OCI-LY1 (cell line): Measurements from ENCODE around the gene CTIF.

Experiments
- H2AFZ ChIP-seq: fragments of 200-600 bp; sonication (generic), shearing (Covaris generic); 2 replicates; pipeline ENCODE4 v1.6.0; 2014; ENCODE audit warnings: antibody characterized with exemption, mild to moderate bottlenecking, low read length
- H3F3A ChIP-seq: fragments of 200-600 bp; sonication (generic), shearing (Covaris generic); 2 replicates; pipeline ENCODE4 v1.6.0; 2014; ENCODE audit warnings: mild to moderate bottlenecking, antibody characterized with exemption, low read length, moderate library complexity; ENCODE audit not compliant: insufficient read depth
- H3K27ac ChIP-seq: fragments of 200-600 bp; sonication (generic); 2 replicates; pipeline ENCODE4 v1.5.1; 2014; ENCODE audit warnings: low read length, mixed run types, mild to moderate bottlenecking, low read depth; ENCODE audit not compliant: poor library complexity, severe bottlenecking
- H3K27me3 ChIP-seq: fragments of 200-600 bp; sonication (generic); 2 replicates; pipeline ENCODE4 v1.6.0; 2014; ENCODE audit warnings: antibody characterized with exemption, mild to moderate bottlenecking, low read length, moderate library complexity; ENCODE audit not compliant: insufficient read depth
- H3K36me3 ChIP-seq: fragments of 200-600 bp; sonication (generic); 2 replicates; pipeline ENCODE4 v1.6.1; 2014; ENCODE audit warnings: mild to moderate bottlenecking, antibody characterized with exemption, low read length, moderate library complexity, mixed read lengths; ENCODE audit not compliant: insufficient read depth
- H3K4me1 ChIP-seq: fragments of 200-600 bp; sonication (generic); 2 replicates; pipeline ENCODE4 v1.5.1; 2014; ENCODE audit warnings: mild to moderate bottlenecking, low read length, moderate library complexity; ENCODE audit not compliant: insufficient read depth, severe bottlenecking
- H3K4me2 ChIP-seq: fragments of 200-600 bp; sonication (generic), shearing (Covaris generic); 2 replicates; pipeline ENCODE4 v1.6.1; 2014; ENCODE audit warnings: low read length
- H3K4me3 ChIP-seq: fragments of 200-600 bp; sonication (generic); 2 replicates; pipeline ENCODE4 v1.5.1; 2014; ENCODE audit warnings: low read length, low read depth, mild to moderate bottlenecking, mixed read lengths; ENCODE audit not compliant: poor library complexity, severe bottlenecking
- H3K79me2 ChIP-seq: fragments of 200-600 bp; shearing (Covaris generic); 2 replicates; pipeline ENCODE4 v1.6.1; 2016; ENCODE audit warnings: mixed run types, low read length, mixed read lengths; ENCODE audit not compliant: insufficient read depth
- H3K9ac ChIP-seq: fragments of 200-600 bp; sonication (generic), shearing (Covaris generic); 2 replicates; pipeline ENCODE4 v1.6.1; 2014; ENCODE audit warnings: mild to moderate bottlenecking, low read length, mixed read lengths
- H3K9me2 ChIP-seq: fragments of 200-600 bp; sonication (generic), shearing (Covaris generic); 2 replicates; pipeline ENCODE4 v1.6.1; 2014; ENCODE audit warnings: low read depth, mild to moderate bottlenecking, low read length, mixed read lengths
- H3K9me3 ChIP-seq: fragments of 200-600 bp; shearing (Covaris generic); 2 replicates; pipeline ENCODE4 v1.6.1; 2014; ENCODE audit warnings: low read length, mixed read lengths
- H4K20me1 ChIP-seq: fragments of 200-600 bp; sonication (generic), shearing (Covaris generic); 2 replicates; pipeline ENCODE4 v1.6.0; 2016; ENCODE audit warnings: mild to moderate bottlenecking, low read length; ENCODE audit not compliant: insufficient read depth
- EZH2 ChIP-seq: fragments of 200-600 bp; sonication (generic), shearing (Covaris generic); IDR thresholded peaks from 2 replicates; pipeline ENCODE4 v1.8.0; 2017; ENCODE audit warnings: borderline replicate concordance, mixed run types, mild to moderate bottlenecking, antibody characterized with exemption, low read length, moderate library complexity, mixed read lengths
- TF ChIP-seq, protein P1 (sequence below): fragments of 200-600 bp; sonication (generic), shearing (Covaris generic); IDR thresholded peaks from 2 replicates; pipeline ENCODE4 v1.5.1; 2017; ENCODE audit warnings: mild to moderate bottlenecking, antibody characterized with exemption, low read length, moderate library complexity, mixed read lengths

The CTIF gene

DNA sequence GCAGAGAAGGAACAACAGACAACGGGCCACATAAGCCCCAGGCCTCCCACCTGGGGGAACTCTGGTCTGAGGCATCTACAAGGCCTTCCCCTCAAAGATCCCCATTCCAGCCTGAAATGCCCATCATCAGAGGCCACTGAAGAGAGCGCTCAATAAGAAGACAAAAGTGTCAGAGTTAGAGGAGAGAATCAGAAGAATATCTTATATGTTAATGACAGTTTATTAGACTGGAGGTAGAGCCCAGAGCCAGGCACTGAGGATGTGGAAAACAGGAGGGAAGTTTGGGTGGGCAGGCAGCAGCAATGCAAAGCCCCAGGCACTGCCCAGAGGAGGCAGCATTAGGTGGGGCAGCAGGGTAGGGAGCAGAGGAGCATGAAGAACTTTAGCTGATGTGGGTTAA is 2.9 kb upstream of the CTIF start:
- H3F3A ChIP-seq: no peaks in the 10 kb centered on the region
- H3K4me1 ChIP-seq: peaks cover 13% of the 10 kb centered on the region

DNA sequence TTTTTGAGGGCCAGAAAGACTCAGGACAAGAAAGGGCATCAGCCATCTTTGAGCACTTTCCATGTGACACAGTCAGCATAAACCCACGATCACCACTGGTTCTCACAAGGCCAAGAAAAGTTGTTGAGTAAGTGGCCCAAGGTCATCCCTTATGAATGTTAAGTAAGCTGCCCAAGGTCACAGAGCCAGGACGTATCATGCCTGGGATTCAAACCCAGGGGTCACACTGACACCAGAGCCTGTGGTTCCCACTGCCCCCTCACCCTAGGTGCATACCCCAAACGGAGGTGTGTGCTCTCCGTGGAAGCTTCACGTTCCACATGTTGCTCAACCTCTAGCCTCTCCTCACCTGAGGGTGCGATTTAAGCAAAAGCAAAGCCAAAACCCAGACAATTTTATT is 2.3 kb upstream of the CTIF start:
- peaks cover 13% of the 10 kb centered on the region for H3K4me1 ChIP-seq
- H4K20me1 ChIP-seq: no peaks in the 10 kb centered on the region
- TF ChIP-seq, protein P1, sequence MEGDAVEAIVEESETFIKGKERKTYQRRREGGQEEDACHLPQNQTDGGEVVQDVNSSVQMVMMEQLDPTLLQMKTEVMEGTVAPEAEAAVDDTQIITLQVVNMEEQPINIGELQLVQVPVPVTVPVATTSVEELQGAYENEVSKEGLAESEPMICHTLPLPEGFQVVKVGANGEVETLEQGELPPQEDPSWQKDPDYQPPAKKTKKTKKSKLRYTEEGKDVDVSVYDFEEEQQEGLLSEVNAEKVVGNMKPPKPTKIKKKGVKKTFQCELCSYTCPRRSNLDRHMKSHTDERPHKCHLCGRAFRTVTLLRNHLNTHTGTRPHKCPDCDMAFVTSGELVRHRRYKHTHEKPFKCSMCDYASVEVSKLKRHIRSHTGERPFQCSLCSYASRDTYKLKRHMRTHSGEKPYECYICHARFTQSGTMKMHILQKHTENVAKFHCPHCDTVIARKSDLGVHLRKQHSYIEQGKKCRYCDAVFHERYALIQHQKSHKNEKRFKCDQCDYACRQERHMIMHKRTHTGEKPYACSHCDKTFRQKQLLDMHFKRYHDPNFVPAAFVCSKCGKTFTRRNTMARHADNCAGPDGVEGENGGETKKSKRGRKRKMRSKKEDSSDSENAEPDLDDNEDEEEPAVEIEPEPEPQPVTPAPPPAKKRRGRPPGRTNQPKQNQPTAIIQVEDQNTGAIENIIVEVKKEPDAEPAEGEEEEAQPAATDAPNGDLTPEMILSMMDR: no peak
- H3K9ac ChIP-seq: no peak overlapping the region
- H3K27ac ChIP-seq: no peak overlapping the region
- no peak overlapping the region for H3K4me2 ChIP-seq
- no peaks in the 10 kb centered on the region for H3K79me2 ChIP-seq
- H3K36me3 ChIP-seq: no peaks in the 10 kb centered on the region
- no peaks in the 10 kb centered on the region for H3K9me3 ChIP-seq
- no peak overlapping the region for H3K4me3 ChIP-seq
- no peak overlapping the region for H2AFZ ChIP-seq
- no peaks in the 10 kb centered on the region for H3F3A ChIP-seq
- H3K27me3 ChIP-seq: 0 out of 2 replicates have a peak, but pooled peaks cover 5% of the 10 kb centered on the region
- no peaks in the 10 kb centered on the region for H3K9me2 ChIP-seq

More for the DNA sequence above, 2.9 kb upstream of the CTIF start:
- no peak overlapping the region for H3K27ac ChIP-seq
- H3K9ac ChIP-seq: no peak overlapping the region
- H4K20me1 ChIP-seq: no peaks in the 10 kb centered on the region
- 0 out of 2 replicates have a peak, but pooled peaks cover 5% of the 10 kb centered on the region for H3K27me3 ChIP-seq
- TF ChIP-seq EZH2: no peak
- no peak overlapping the region for H2AFZ ChIP-seq
- H3K4me2 ChIP-seq: no peak overlapping the region
- H3K4me3 ChIP-seq: no peak overlapping the region
- H3K9me2 ChIP-seq: no peaks in the 10 kb centered on the region
- H3K79me2 ChIP-seq: no peaks in the 10 kb centered on the region
- no peaks in the 10 kb centered on the region for H3K36me3 ChIP-seq
- no peaks in the 10 kb centered on the region for H3K9me3 ChIP-seq

DNA sequence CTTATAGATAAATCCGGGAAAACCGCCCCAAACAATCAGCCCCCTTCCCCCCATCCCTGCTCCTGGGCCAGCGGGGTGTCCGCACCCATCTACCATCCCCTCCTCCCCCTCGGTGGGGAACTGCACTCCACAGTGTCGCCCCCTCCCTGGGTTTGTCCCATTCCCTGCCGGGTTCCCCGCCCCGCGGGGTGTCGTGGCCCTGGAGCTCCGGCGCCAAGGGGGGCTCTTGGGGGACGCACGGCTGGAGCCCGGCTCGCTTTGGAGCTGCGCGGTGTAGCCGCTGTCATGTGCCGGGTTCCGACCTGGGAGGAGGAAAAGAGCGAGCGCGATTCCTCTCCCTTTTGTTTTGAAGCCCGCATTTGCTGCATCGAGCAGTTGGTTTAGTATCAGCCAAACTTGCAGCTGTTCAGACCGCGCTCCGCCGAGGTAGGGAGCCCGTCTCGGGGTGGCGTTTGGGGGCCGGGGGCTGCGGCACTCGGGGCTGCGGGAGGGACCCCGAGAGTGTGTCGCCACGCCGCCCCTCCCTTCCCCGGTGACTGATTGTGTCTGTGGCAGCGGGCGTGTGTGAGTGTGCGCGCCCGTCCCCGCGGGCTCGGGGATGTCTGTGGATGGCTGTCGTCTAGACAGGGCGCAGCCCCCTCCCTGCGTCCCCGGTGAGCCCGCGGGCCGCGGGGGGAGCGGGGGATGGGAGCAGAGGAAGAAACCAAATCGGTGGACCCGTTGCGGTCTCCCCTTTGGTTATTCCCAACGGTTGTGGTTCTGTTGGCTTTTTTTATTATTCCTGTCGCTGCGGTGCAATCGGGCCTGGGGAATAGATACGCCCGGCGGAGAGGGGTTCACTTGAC is 797 bp downstream of the CTIF start:
- Histone ChIP-seq H3K27me3 (peaks cover 11% of the 10 kb centered on the region; the same call in 1 of the 2 replicates), H3F3A (no peaks in the 10 kb centered on the region), H3K9me3 (no peaks in the 10 kb centered on the region), H3K27ac (no peak overlapping the region), H3K4me3 (peak overlapping the region; percentile 72), H3K36me3 (no peaks in the 10 kb centered on the region), H3K79me2 (no peaks in the 10 kb centered on the region), H3K4me2 (peak overlapping the region; percentile 83), H2AFZ (no peak overlapping the region), H3K4me1 (peaks cover 13% of the 10 kb centered on the region), H3K9me2 (no peaks in the 10 kb centered on the region), H3K9ac (peak overlapping the region; percentile 25; the same call in 1 of the 2 replicates), H4K20me1 (no peaks in the 10 kb centered on the region)
- TF ChIP-seq EZH2: no peak
- TF ChIP-seq, protein P1: no peak
